K562 (cell line): Measurements from ENCODE around the gene LSP1. TPM values are rescaled to one million over a fixed set of nuclear protein-coding genes. Genes with fewer than 3 reads are reported as not detected.

Source experiments
- ERF ChIP-seq: fragments of 450-650 bp; formaldehyde crosslinking; IDR thresholded peaks from 2 replicates; pipeline ENCODE4 v1.4.0; 2020; ENCODE audit warnings: mild to moderate bottlenecking, mixed read lengths
- TEAD1 ChIP-seq, 2 experiments: fragments of 450-650 bp in 1 of 2; sonication (generic) in 1 of 2; formaldehyde crosslinking; IDR thresholded peaks; 2 replicates each; pipeline versions ENCODE4 v1.4.0 to v1.8.0; 2020 to 2022; ENCODE audit warnings: mild to moderate bottlenecking in 2 of 2, missing genetic modification reagents in 1 of 2
- ZBED1 ChIP-seq: IDR thresholded peaks from 2 replicates; pipeline ENCODE4 v1.6.1; 2014
- polyA plus RNA-seq, 8 experiments: library from polyadenylated mRNA; depleted of rRNA in 4 of 8; stranded (reverse) in 5 of 8; unstranded in 3 of 8; fragments of >200 nt; fragmentation: Nextera tagmentation in 2 of 8; fragmentation: Illumina TruSeq in 1 of 8; extraction: Ambion mirVana in 2 of 8; extraction: Trizol in 1 of 8; gene quantifications; 2 replicates each; pipeline versions ENCODE4 v1.2.1 to v1.2.3, GENCODE V29; 2011 to 2014; ENCODE audit warnings: inconsistent platforms in 1 of 8, missing spikeins in 1 of 8
- total RNA-seq, 7 experiments: library from RNA; depleted of rRNA in 6 of 7; stranded (reverse); fragments of >200 nt in 6 of 7; fragmentation: Illumina TruSeq in 2 of 7; extraction: Trizol in 2 of 7; gene quantifications; 2 replicates each; pipeline versions ENCODE4 v1.2.1 to v1.2.3, GENCODE V29; 2011 to 2021; ENCODE audit warnings: low replicate concordance in 1 of 7
- TF ChIP-seq, protein P1 (sequence below): fragments of 450-650 bp; conservative IDR thresholded peaks from 2 replicates; pipeline ENCODE4 v1.6.1; 2016; ENCODE audit warnings: missing genetic modification characterization, low read depth, mild to moderate bottlenecking, control low read depth, missing compliant biosample characterization
- TF ChIP-seq, protein P2 (sequence below): sonication (generic); formaldehyde crosslinking; IDR thresholded peaks from 2 replicates; pipeline ENCODE4 v1.8.1; 2023; ENCODE audit warnings: mild to moderate bottlenecking, missing genetic modification reagents

The LSP1 gene
- total and polyA plus RNA-seq, 9 of the 15 experiments (the other 6 are each of a cell fraction or from before 2014, with no cell fraction given): 0.08 to 2.9 (median 0.65) TPM; not detected in 2

GRCh38 chr11:1924646-1925372 is 71.9 kb downstream of the LSP1 start (continued):
- TF ChIP-seq, protein P1, sequence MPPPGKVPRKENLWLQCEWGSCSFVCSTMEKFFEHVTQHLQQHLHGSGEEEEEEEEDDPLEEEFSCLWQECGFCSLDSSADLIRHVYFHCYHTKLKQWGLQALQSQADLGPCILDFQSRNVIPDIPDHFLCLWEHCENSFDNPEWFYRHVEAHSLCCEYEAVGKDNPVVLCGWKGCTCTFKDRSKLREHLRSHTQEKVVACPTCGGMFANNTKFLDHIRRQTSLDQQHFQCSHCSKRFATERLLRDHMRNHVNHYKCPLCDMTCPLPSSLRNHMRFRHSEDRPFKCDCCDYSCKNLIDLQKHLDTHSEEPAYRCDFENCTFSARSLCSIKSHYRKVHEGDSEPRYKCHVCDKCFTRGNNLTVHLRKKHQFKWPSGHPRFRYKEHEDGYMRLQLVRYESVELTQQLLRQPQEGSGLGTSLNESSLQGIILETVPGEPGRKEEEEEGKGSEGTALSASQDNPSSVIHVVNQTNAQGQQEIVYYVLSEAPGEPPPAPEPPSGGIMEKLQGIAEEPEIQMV (tag): no peak
- TF ChIP-seq ERF (no peak), ZBED1 (no peak), TEAD1 (CRISPR knock-in tag; IDR thresholded peaks at IDR 0.05) (no peak)
- TF ChIP-seq, protein P2, sequence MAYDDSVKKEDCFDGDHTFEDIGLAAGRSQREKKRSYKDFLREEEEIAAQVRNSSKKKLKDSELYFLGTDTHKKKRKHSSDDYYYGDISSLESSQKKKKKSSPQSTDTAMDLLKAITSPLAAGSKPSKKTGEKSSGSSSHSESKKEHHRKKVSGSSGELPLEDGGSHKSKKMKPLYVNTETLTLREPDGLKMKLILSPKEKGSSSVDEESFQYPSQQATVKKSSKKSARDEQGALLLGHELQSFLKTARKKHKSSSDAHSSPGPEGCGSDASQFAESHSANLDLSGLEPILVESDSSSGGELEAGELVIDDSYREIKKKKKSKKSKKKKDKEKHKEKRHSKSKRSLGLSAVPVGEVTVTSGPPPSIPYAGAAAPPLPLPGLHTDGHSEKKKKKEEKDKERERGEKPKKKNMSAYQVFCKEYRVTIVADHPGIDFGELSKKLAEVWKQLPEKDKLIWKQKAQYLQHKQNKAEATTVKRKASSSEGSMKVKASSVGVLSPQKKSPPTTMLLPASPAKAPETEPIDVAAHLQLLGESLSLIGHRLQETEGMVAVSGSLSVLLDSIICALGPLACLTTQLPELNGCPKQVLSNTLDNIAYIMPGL (CRISPR knock-in tag): no peak
